ENCODE results near the gene RANBP2. TPM values are rescaled to one million over a fixed set of nuclear protein-coding genes. Genes with fewer than 3 reads are reported as not detected.

RANBP2 gene
- total RNA-seq, 1 donor from 2014 or later, result 48.8 TPM

DNA sequence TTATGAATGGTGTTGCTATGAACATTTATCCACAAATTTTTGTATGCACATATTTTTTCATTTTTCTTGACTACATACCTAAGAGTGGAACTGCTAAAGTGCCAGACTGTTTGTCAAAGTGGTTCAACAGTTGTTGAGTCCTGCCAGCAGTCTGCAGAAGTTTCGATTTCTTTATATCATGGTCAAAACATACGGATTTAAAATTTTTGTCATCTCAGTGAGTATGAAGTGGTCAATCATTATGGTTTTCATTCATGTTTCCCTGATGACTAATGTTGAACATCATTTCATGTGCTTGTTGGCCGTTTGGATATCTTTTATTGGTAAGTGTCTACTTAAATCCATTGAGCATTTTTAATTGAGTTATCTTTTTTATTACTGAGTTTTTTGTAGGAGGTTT lies 106.5 kb downstream of the RANBP2 start:
- H3K4me3 Mint-ChIP-seq (ENCODE audit: unreplicated experiment), result no peak overlapping the region
- no peaks in the 10 kb centered on the region for H3K4me1 Mint-ChIP-seq (ENCODE audit: low read depth)
- H3K27ac Mint-ChIP-seq (ENCODE audit: unreplicated experiment), result no peak overlapping the region
- peaks cover 4% of the 10 kb centered on the region for H3K36me3 Mint-ChIP-seq (ENCODE audit: low read depth)
- no peaks in the 10 kb centered on the region for H3K9me3 Mint-ChIP-seq (ENCODE audit: low read depth)
- no peak for DNase-seq (ENCODE audit: low spot score)
- TF ChIP-seq, protein P1, sequence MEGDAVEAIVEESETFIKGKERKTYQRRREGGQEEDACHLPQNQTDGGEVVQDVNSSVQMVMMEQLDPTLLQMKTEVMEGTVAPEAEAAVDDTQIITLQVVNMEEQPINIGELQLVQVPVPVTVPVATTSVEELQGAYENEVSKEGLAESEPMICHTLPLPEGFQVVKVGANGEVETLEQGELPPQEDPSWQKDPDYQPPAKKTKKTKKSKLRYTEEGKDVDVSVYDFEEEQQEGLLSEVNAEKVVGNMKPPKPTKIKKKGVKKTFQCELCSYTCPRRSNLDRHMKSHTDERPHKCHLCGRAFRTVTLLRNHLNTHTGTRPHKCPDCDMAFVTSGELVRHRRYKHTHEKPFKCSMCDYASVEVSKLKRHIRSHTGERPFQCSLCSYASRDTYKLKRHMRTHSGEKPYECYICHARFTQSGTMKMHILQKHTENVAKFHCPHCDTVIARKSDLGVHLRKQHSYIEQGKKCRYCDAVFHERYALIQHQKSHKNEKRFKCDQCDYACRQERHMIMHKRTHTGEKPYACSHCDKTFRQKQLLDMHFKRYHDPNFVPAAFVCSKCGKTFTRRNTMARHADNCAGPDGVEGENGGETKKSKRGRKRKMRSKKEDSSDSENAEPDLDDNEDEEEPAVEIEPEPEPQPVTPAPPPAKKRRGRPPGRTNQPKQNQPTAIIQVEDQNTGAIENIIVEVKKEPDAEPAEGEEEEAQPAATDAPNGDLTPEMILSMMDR (IDR thresholded peaks at IDR 0.05), result no peak
- no peaks in the 10 kb centered on the region for H3K27me3 Mint-ChIP-seq (ENCODE audit: low read depth)

DNA sequence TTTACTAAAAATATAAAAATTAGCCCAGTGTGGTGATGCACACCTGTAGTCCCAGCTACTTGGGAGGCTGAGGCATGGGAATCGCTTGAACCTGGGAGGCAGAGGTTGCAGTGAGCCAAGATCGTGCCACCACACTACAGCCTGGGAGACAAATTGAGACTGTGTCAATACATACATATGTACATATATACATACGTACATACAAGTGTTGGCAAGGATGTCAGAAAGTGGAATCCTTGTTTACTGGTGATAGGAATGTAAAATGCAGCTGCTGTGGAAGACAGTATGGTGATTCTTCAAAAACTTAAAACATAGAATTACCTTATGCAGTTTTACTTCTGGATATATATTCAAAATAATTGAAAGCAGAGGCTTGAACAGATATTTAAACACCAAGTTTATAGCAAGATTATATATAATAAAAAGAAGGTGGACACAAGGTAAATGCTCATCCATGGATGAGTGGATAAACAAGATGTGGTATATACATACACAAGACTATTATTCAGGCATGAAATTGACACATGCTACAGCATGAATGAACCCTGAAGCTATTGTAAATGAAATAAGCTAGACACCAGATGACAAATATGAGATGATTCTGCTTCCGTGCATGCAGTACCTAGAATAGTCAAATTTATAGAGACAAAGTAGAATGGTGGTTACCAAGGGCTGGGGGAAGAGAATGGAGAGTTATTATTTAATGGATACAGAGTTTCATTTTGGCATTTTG lies 110.5 kb downstream of the RANBP2 start:
- Mint-ChIP-seq H3K4me1 (ENCODE audit: low read depth) (no peaks in the 10 kb centered on the region), H3K4me3 (ENCODE audit: unreplicated experiment) (no peak overlapping the region), H3K27me3 (ENCODE audit: low read depth) (no peaks in the 10 kb centered on the region), H3K36me3 (ENCODE audit: low read depth) (peaks cover 3% of the 10 kb centered on the region), H3K9me3 (ENCODE audit: low read depth) (peaks cover 7% of the 10 kb centered on the region), H3K27ac (ENCODE audit: unreplicated experiment) (no peak overlapping the region)
- no peak for DNase-seq (ENCODE audit: low spot score)
- TF ChIP-seq, protein P1 (IDR thresholded peaks at IDR 0.05), result no peak

DNA sequence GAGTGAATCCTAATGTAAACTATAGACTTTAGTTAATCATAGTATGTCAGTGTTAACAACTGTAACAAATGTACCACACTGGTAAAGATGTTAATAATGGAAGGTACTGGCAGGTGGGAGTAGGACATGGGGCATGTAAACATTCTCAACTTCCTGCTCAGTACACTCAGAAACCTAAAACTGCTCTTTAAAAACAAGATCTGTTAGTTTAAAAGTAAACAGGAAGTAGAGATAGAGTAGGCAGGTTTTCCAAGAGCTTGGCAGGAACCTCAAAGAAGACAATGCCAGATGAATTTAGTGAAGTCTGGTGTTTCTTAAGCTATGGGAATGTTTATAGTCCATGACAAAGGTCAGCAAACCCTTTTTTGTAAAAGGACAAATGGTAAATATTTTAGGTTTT lies 113.9 kb downstream of the RANBP2 start:
- Mint-ChIP-seq H3K4me1 (ENCODE audit: low read depth) (no peaks in the 10 kb centered on the region), H3K4me3 (ENCODE audit: unreplicated experiment) (no peak overlapping the region), H3K27ac (ENCODE audit: unreplicated experiment) (no peak overlapping the region), H3K9me3 (ENCODE audit: low read depth) (peaks cover 32% of the 10 kb centered on the region), H3K27me3 (ENCODE audit: low read depth) (no peaks in the 10 kb centered on the region), H3K36me3 (ENCODE audit: low read depth) (peaks cover 9% of the 10 kb centered on the region)
- DNase-seq (ENCODE audit: low spot score), result no peak
- TF ChIP-seq, protein P1 (IDR thresholded peaks at IDR 0.05), result no peak

DNA sequence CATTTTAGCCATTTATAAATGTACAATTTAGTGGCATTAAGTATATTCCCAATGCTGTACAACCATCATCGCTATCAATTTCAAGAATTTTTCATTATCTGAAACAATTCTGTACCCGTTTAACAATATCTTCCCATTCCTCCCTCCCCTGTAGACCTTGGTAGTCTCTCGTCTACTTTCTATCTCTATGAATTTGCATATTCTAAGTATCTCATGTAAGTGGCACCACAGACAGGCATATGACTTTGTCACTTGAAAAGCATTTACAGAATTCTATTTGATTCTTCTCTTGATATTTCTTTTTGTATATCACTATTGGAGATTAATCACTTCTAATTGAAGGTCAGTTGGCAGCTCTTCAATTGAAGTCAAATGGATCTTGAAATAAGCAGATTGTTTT lies 115.3 kb downstream of the RANBP2 start:
- Mint-ChIP-seq H3K27ac (ENCODE audit: unreplicated experiment) (no peak overlapping the region), H3K4me1 (ENCODE audit: low read depth) (no peaks in the 10 kb centered on the region), H3K27me3 (ENCODE audit: low read depth) (no peaks in the 10 kb centered on the region), H3K9me3 (ENCODE audit: low read depth) (peaks cover 38% of the 10 kb centered on the region), H3K4me3 (ENCODE audit: unreplicated experiment) (no peak overlapping the region), H3K36me3 (ENCODE audit: low read depth) (peaks cover 9% of the 10 kb centered on the region)
- TF ChIP-seq, protein P1 (IDR thresholded peaks at IDR 0.05), result no peak
- no peak for DNase-seq (ENCODE audit: low spot score)

DNA sequence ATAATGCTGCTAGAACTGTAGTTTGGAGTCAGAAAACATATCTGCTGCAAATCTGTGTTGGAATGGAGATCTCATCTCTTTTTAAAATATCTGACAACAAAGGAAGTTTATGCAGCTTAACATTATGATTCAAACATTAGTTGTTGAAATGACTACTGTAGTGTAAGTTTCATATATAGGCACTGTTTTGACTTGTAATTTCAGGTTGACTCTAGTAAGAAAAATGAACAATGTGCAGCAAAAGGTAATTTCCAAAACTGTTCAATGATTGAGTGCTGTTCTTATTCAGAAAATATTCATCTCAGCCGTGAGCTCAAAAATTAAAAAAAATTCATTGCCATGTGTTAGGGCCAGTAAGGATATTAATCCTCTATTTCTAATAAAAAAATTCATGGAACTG lies 115.8 kb downstream of the RANBP2 start:
- TF ChIP-seq, protein P1 (IDR thresholded peaks at IDR 0.05), result no peak
- H3K9me3 Mint-ChIP-seq (ENCODE audit: low read depth), result peaks cover 42% of the 10 kb centered on the region
- no peak overlapping the region for H3K4me3 Mint-ChIP-seq (ENCODE audit: unreplicated experiment)
- peaks cover 12% of the 10 kb centered on the region for H3K36me3 Mint-ChIP-seq (ENCODE audit: low read depth)
- no peak for DNase-seq (ENCODE audit: low spot score)
- no peaks in the 10 kb centered on the region for H3K4me1 Mint-ChIP-seq (ENCODE audit: low read depth)
- H3K27me3 Mint-ChIP-seq (ENCODE audit: low read depth), result no peaks in the 10 kb centered on the region
- H3K27ac Mint-ChIP-seq (ENCODE audit: unreplicated experiment), result no peak overlapping the region

Other genes starting within 250 kb of the RANBP2 start
- 101 to 148 TPM (median 145 TPM) in 3 replicates for gene LIMS1, start 185.0 kb upstream of the RANBP2 start, total RNA-seq
- 2.9 to 5.9 TPM (median 4.1 TPM) in 3 replicates for gene CCDC138, start 67.3 kb downstream of the RANBP2 start, total RNA-seq

Data from chondrocyte (in vitro differentiated cells).